Urinary bladder (tissue), 4 donors: ENCODE data around the gene CPED1. TPM values are rescaled to one million over a fixed set of nuclear protein-coding genes. Genes with fewer than 3 reads are reported as not detected.

ENCODE experiments used
- DNase-seq: peaks from one replicate; pipeline ENCODE4 v3.0.0-alpha.2; 2015; ENCODE audit errors: extremely low spot score
- H3K27ac ChIP-seq: one replicate; pipeline ENCODE4 v1.5.1; 2013; ENCODE audit warnings: low read depth, mild to moderate bottlenecking, moderate library complexity
- H3K36me3 ChIP-seq: one replicate; pipeline ENCODE4 v1.6.1; 2013; ENCODE audit warnings: mild to moderate bottlenecking, moderate library complexity; ENCODE audit not compliant: insufficient read depth
- H3K4me1 ChIP-seq: one replicate; pipeline ENCODE4 v1.6.1; 2013; ENCODE audit warnings: mild to moderate bottlenecking, moderate library complexity; ENCODE audit not compliant: insufficient read depth
- H3K4me3 ChIP-seq: one replicate; pipeline ENCODE4 v1.5.1; 2013; ENCODE audit warnings: low read depth, low read length
- WGBS: extraction: QIAGEN DNeasy Blood & Tissue Kit; methylation state at CpG from one replicate; pipeline ENCODE4 v1.1.7; 2013; 5-methylcytosine and 5-hydroxymethylcytosine counted together
- polyA plus RNA-seq: library from polyadenylated mRNA; stranded (reverse); fragments of 200-250 nt; gene quantifications from one replicate; pipeline ENCODE4 v1.2.3, GENCODE V29; 2013
- total RNA-seq: library from RNA; depleted of rRNA; stranded (reverse); fragments of >200 nt; gene quantifications from one replicate; pipeline ENCODE4 v1.2.3, GENCODE V29; 2014
- donor health status: healthy with polysubstance abuse.
- donor health status: healthy.

Gene CPED1
- total and polyA plus RNA-seq, 2 donors = 33.4 to 78.4 TPM

GRCh38 chr7:121153411-121153810 is 164.9 kb downstream of the CPED1 start:
- H3K4me3 ChIP-seq = no peak overlapping the region
- DNase-seq = no peak
- WGBS = 98% methylated on average over 1 of the region's 1 CpG
- peaks cover 2% of the 10 kb centered on the region for H3K36me3 ChIP-seq
- H3K4me1 ChIP-seq = no peaks in the 10 kb centered on the region
- H3K27ac ChIP-seq = no peak overlapping the region

GRCh38 chr7:121153995-121154394 is 165.5 kb downstream of the CPED1 start:
- Histone ChIP-seq H3K27ac (no peak overlapping the region), H3K4me1 (no peaks in the 10 kb centered on the region), H3K4me3 (no peak overlapping the region), H3K36me3 (peaks cover 1% of the 10 kb centered on the region)
- 99% methylated on average over 1 of the region's 1 CpG for WGBS
- DNase-seq = no peak

- H3K36me3 ChIP-seq = no peaks in the 10 kb centered on the region
- H3K4me1 ChIP-seq = no peaks in the 10 kb centered on the region
- no peak overlapping the region for H3K27ac ChIP-seq
- 64% methylated on average over 2 of the region's 2 CpGs for WGBS
- no peak for DNase-seq
- no peak overlapping the region for H3K4me3 ChIP-seq
Observed at GRCh38 chr7:121156825-121157224, 168.3 kb downstream of the CPED1 start.

- no peaks in the 10 kb centered on the region for H3K4me1 ChIP-seq
- H3K4me3 ChIP-seq = no peak overlapping the region
- H3K36me3 ChIP-seq = no peaks in the 10 kb centered on the region
- 85% methylated on average over 4 of the region's 4 CpGs for WGBS
- DNase-seq = no peak
- no peak overlapping the region for H3K27ac ChIP-seq
Observed at GRCh38 chr7:121157341-121157751, 168.8 kb downstream of the CPED1 start.

- no peak for DNase-seq
- no peaks in the 10 kb centered on the region for H3K4me1 ChIP-seq
- no peaks in the 10 kb centered on the region for H3K36me3 ChIP-seq
- no peak overlapping the region for H3K4me3 ChIP-seq
- H3K27ac ChIP-seq = no peak overlapping the region
- 95% methylated on average over 2 of the region's 2 CpGs for WGBS
Observed at GRCh38 chr7:121157885-121158590, 169.5 kb downstream of the CPED1 start.

- no peak overlapping the region for H3K27ac ChIP-seq
- H3K36me3 ChIP-seq = no peaks in the 10 kb centered on the region
- H3K4me3 ChIP-seq = no peak overlapping the region
- H3K4me1 ChIP-seq = no peaks in the 10 kb centered on the region
- 68% methylated on average over 3 of the region's 3 CpGs for WGBS
- DNase-seq = no peak
Observed at GRCh38 chr7:121158665-121159064, 170.2 kb downstream of the CPED1 start.

- WGBS = 76% methylated on average over 3 of the region's 3 CpGs
- no peak for DNase-seq
- Histone ChIP-seq H3K4me3 (no peak overlapping the region), H3K27ac (no peak overlapping the region), H3K36me3 (no peaks in the 10 kb centered on the region), H3K4me1 (no peaks in the 10 kb centered on the region)
Observed at GRCh38 chr7:121159553-121159952, 171.0 kb downstream of the CPED1 start.

- H3K4me3 ChIP-seq = no peak overlapping the region
- 93% methylated on average over 4 of the region's 4 CpGs for WGBS
- no peak overlapping the region for H3K27ac ChIP-seq
- H3K4me1 ChIP-seq = no peaks in the 10 kb centered on the region
- no peak for DNase-seq
- H3K36me3 ChIP-seq = no peaks in the 10 kb centered on the region
Observed at GRCh38 chr7:121160150-121161008, 171.9 kb downstream of the CPED1 start.

- Histone ChIP-seq H3K36me3 (no peaks in the 10 kb centered on the region), H3K4me1 (no peaks in the 10 kb centered on the region), H3K4me3 (no peak overlapping the region), H3K27ac (no peak overlapping the region)
- DNase-seq = no peak
Observed at GRCh38 chr7:121163699-121164098, 175.2 kb downstream of the CPED1 start.

- no peak overlapping the region for H3K4me3 ChIP-seq
- no peaks in the 10 kb centered on the region for H3K4me1 ChIP-seq
- DNase-seq = no peak
- H3K27ac ChIP-seq = no peak overlapping the region
- 64% methylated on average over 3 of the region's 3 CpGs for WGBS
- no peaks in the 10 kb centered on the region for H3K36me3 ChIP-seq
Observed at GRCh38 chr7:121164247-121164646, 175.7 kb downstream of the CPED1 start.

GRCh38 chr7:121166916-121167315 is 178.4 kb downstream of the CPED1 start:
- Histone ChIP-seq H3K27ac (no peak overlapping the region), H3K36me3 (no peaks in the 10 kb centered on the region), H3K4me1 (no peaks in the 10 kb centered on the region), H3K4me3 (no peak overlapping the region)
- 59% methylated on average over 3 of the region's 3 CpGs for WGBS
- DNase-seq = no peak

GRCh38 chr7:121167971-121168370 is 179.5 kb downstream of the CPED1 start:
- Histone ChIP-seq H3K4me1 (no peaks in the 10 kb centered on the region), H3K27ac (no peak overlapping the region), H3K4me3 (no peak overlapping the region), H3K36me3 (no peaks in the 10 kb centered on the region)
- no peak for DNase-seq
- 94% methylated on average over 9 of the region's 9 CpGs for WGBS

GRCh38 chr7:121169469-121169868 is 181.0 kb downstream of the CPED1 start:
- no peak for DNase-seq
- Histone ChIP-seq H3K4me3 (no peak overlapping the region), H3K36me3 (no peaks in the 10 kb centered on the region), H3K4me1 (no peaks in the 10 kb centered on the region), H3K27ac (no peak overlapping the region)
- 71% methylated on average over 2 of the region's 2 CpGs for WGBS

GRCh38 chr7:121172484-121172883 is 184.0 kb downstream of the CPED1 start:
- no peaks in the 10 kb centered on the region for H3K4me1 ChIP-seq
- WGBS = 98% methylated on average over 1 of the region's 1 CpG

More at GRCh38 chr7:121172484-121172883, 184.0 kb downstream of the CPED1 start:
- Histone ChIP-seq H3K36me3 (no peaks in the 10 kb centered on the region), H3K27ac (no peak overlapping the region), H3K4me3 (no peak overlapping the region)
- DNase-seq = no peak
